ENCODE results near the gene KXD1.
A peak's percentile ranks its signal among the peaks of the same experiment; 100 is the strongest.

Gene KXD1

DNA sequence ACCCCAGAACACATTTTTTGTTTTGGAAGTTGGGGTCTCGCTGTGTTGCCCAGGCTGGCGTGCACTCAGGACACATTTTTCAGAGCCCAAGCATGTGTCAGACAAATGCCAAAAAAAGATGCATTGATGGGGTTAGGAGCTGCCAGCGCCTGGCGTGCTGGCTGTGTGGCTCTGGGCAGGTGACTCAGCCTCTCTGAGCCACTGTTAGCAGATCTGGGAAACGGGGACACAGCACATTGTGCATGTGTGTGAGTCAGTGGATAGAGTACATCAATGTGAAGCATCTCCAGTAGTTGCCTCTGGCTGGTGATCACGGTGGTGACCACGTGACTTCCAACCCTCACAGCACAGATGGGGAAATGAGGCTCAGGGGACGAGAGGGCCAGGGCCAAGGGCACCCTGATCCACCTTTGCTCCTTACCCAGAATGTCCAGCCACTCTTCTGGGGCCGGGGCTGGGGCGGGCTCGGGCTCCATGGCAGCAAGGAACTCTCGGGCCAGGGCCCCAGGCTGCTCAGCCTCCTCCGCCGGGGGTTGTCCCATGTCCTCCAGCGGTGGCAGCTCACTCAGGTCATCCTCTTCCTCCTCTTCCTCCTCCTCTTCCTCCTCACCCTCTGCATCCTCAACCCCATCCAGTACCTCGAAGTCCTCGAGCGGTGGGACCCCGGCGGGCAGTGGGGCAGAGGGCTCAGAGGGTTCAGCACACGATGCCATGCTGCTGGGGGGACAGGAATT, 16.2 kb upstream of the KXD1 start:
- no peak for DNase-seq (ENCODE audit: low read depth in 1 of 2, low spot score in 1 of 2)
- no peak for TF ChIP-seq JUND (IDR thresholded peaks at IDR 0.05; ENCODE audit: low read depth)

DNA sequence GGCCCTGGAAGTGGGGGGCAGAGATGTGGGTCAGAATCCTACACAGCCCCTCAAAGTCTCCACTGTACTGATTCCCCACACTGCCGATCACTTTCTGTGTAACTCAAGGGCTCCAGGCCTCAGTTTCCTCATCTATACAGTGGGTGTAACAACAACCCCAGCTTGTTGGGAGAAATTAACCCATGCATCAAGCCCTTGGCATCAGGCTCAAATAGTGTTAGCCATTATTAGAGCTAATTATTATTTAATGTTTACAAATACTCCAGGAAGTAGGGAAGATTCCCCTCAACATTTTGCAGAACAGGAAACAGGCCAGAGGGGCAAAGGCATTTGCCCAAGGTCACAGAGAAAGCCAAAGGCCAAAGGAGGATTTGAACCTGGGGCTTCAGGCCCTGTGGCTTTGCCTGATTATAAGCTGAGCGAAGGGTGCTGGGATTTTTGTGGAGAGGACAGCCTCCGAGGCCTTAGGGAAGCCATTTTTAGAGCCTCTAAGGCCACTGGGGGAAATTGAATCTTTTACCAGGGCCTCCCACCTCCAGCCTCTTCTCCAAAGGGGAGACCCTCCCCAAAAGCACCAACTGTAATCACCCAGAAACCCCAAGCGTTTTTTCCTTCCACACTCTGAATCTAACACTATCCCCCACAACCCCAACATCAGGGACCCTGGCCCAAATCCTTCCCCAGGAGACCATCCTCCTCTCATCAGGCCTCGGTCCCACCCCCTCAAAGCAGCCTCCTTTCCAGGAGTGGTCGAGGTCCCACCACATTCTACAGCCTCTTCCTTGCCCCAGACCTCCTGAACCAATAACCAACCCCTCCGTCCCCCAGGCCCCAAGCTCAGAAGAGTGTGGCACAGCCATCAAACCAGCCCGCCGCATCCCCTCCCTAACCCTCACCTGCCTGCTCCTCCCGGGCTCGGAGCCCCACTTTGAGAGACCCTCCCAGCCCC, 15.4 kb upstream of the KXD1 start:
- no peak for TF ChIP-seq JUND (IDR thresholded peaks at IDR 0.05; ENCODE audit: low read depth)
- no peak for DNase-seq (ENCODE audit: low read depth in 1 of 2, low spot score in 1 of 2)
- in situ Hi-C loops (cut with HindIII; ENCODE audit: low pct_unique_long_range_greater_than_20kb, low sequenced_read_pairs), result no loop called here

More for the DNA sequence above, 16.2 kb upstream of the KXD1 start:
- in situ Hi-C loops (cut with HindIII; ENCODE audit: low pct_unique_long_range_greater_than_20kb, low sequenced_read_pairs), result no loop called here

DNA sequence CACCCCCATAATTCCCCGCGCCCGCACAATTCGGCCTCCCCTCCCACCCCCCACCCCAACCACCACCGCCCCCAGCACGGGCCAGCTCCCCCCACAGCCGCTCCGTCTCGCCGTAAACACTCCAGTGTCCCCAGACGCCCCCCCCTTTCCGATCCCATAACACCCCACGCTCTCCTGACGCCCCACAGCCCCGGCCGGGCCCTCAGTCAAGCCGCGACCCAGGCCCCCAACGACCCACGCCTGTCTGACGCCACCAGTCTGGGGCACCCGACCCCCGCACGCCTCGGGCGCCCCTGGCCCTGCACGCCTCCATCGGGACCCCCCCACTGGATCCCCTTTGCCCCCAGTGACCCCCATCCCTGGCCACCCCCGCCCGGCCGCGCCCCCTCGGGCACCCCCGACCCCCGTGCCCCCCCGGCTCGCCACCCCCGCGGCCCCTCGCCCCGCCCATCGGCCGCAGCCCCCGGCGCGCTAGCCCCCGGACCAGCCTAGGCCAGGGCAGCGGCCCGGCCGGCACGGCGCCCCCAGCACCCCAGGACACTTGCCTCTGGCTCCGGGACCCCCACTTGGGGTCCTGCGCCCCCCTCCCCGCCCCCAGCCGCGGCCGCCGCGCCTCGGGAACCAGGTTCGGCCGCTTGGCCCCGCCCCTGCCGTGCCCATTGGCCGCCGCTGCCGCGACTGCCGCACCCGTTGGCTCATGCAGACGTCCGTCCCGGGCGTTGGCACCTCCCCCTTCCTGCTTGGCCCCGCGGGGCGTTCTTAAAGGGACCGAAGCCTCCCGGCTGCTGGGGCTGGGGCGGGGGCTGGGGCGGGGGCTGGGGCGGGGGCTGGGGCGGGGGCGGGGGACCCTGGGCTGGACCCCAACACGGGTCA, 14.5 kb upstream of the KXD1 start, which contains the start of gene FKBP8:
TSS of gene FKBP8 (minus strand) at position 633 of the 873 bp plus-strand sequence. CDS start 1,603 bp downstream, outside the sequence.
- no peak for TF ChIP-seq JUND (IDR thresholded peaks at IDR 0.05; ENCODE audit: low read depth)
- peak; percentile 86 to 94 for DNase-seq (ENCODE audit: low read depth in 1 of 2, low spot score in 1 of 2)
- in situ Hi-C loops (cut with HindIII; ENCODE audit: low pct_unique_long_range_greater_than_20kb, low sequenced_read_pairs), result no loop called here

DNA sequence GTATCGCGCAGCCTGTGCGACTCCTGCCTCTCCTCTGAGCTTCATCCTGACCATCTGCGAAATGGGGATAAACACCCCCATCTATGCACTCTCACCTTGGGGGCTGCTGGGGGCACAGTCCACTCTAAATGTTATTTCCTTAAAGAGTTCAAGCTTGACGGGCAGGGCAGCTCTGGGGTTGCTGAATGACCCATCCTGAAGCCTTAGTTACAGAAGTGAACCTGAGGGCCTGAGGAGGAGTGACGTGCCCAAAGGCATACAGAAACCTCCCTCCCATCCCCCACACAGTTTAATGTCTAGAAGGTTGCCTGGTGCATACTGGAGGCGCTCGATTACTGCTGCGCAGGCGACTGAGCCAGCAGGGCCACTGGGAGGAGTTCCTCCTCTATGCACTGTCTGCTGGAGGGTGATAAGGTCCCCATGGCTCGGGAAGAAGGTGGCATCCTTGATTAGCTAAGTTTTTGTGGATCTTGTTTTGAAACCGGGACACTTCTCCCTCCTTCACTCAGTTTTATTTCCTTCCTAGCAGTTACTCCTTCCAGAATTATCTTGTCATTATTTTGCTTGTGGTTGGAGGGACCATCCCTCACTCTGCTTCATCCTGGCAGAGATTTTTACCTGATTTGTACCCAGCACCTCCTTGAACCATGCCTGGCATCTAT, 13.7 kb upstream of the KXD1 start:
- peak; percentile 44 to 86 for DNase-seq (ENCODE audit: low read depth in 1 of 2, low spot score in 1 of 2)
- in situ Hi-C loops (cut with HindIII; ENCODE audit: low pct_unique_long_range_greater_than_20kb, low sequenced_read_pairs), result no loop called here
- TF ChIP-seq JUND (IDR thresholded peaks at IDR 0.05; ENCODE audit: low read depth), result no peak

DNA sequence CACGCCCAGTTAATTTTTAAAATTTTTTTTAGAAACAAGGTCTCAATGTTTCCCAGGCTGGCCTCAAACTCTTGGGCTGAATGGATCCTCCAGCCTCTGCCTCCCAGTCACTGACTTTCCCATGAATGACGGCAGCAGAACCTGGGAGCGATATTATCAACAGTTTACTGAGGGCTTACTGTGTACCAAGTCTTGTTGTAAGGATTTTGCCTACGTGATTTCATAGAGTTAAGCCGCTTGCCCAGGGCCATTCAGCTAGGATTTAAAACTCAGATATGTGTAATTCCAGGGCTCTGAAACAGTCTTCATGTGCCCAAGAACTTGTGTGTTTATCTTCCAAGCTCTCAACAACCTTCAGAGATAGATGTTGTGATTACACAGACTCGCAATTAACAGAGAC, 6.0 kb upstream of the KXD1 start:
- in situ Hi-C loops (cut with HindIII; ENCODE audit: low pct_unique_long_range_greater_than_20kb, low sequenced_read_pairs), result no loop called here
- DNase-seq (ENCODE audit: low read depth in 1 of 2, low spot score in 1 of 2), result peak; percentile 44 to 79
- no peak for TF ChIP-seq JUND (IDR thresholded peaks at IDR 0.05; ENCODE audit: low read depth)

DNA sequence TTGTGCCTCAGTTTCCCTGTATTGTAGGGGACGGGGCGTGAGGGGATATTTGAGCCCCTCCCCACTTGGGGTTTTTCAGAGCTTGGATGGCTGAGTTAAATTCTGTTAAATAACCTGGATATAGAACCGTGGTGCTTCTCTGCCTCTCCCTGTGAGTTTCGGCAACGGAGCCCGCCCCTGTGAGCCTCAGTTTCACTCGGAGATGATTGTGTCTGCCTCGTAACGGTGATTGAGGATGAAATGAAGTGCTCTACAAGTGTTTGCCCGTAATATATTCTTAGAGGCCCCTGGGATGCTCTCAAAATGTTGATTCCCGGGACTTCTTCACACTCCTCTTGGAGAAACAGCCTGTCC, 509 bp downstream of the KXD1 start:
- TF ChIP-seq JUND (IDR thresholded peaks at IDR 0.05; ENCODE audit: low read depth), result no peak
- in situ Hi-C loops (cut with HindIII; ENCODE audit: low pct_unique_long_range_greater_than_20kb, low sequenced_read_pairs), result no loop called here
- no peak for DNase-seq (ENCODE audit: low read depth in 1 of 2, low spot score in 1 of 2)

DNA sequence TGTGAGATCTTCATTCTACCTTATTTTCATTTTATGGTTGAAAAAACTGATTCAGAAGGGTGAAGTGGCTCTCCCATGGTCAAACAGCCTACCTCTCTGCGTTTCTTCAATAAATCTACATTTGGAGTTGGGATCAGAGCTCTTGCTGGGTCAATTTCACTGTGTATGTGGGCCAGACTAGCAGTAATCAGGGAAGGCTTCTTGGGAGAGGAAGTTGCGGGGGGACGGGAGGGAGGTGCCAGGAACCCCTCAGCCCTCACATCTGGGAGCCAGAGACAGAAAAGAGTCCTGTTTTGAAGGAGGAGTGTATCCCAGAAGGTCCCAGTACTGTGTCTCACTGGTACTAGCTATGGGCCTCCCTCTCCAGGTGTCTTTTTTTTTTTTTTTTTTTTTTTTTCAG, 934 bp downstream of the KXD1 start:
- no peak for TF ChIP-seq JUND (IDR thresholded peaks at IDR 0.05; ENCODE audit: low read depth)
- in situ Hi-C loops (cut with HindIII; ENCODE audit: low pct_unique_long_range_greater_than_20kb, low sequenced_read_pairs), result no loop called here
- DNase-seq (ENCODE audit: low read depth in 1 of 2, low spot score in 1 of 2), result no peak

DNA sequence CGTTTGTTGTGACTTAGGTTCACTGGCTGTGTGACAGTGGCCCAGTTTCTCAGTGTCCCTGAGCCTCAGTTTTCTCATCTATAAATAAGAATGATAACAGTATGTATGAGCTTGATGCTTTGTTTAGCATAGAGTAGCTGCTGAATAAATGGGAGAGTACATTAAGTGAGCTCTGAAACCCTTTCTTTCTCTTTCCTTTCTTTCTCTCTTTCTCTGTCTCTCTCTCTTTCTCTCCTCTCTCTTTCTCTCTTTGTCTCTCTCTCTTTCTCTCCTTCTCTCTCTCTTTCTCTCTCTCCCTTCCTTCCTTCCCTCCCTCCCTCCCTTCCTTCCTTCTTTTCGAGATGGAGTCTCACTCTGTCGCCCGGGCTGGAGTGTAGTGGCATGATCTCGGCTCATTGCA, 2.0 kb downstream of the KXD1 start:
- no peak for DNase-seq (ENCODE audit: low read depth in 1 of 2, low spot score in 1 of 2)
- in situ Hi-C loops (cut with HindIII; ENCODE audit: low pct_unique_long_range_greater_than_20kb, low sequenced_read_pairs), result no loop called here
- TF ChIP-seq JUND (IDR thresholded peaks at IDR 0.05; ENCODE audit: low read depth), result no peak

DNA sequence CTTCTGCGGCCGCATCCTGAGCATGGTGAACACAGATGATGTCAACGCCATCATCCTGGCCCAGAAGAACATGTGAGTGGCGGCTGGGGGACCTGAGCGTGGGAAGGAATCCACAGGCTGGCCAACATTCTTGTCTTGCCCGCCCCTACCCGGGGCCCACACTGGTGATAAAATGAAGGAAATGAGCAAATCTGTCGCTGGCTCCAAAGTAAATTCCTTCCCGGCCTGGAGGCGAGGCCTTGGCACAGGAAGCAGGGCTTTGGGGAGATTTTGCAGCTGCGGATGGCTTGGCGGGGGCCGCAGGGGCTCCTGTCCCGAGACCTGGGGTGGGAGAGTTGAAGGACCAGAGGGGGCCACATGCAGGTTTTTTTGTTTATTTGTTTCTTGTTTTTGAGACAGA, 4.4 kb downstream of the KXD1 start:
- in situ Hi-C loops (cut with HindIII; ENCODE audit: low pct_unique_long_range_greater_than_20kb, low sequenced_read_pairs), result no loop called here
- DNase-seq (ENCODE audit: low read depth in 1 of 2, low spot score in 1 of 2), result no peak
- TF ChIP-seq JUND (IDR thresholded peaks at IDR 0.05; ENCODE audit: low read depth), result no peak

DNA sequence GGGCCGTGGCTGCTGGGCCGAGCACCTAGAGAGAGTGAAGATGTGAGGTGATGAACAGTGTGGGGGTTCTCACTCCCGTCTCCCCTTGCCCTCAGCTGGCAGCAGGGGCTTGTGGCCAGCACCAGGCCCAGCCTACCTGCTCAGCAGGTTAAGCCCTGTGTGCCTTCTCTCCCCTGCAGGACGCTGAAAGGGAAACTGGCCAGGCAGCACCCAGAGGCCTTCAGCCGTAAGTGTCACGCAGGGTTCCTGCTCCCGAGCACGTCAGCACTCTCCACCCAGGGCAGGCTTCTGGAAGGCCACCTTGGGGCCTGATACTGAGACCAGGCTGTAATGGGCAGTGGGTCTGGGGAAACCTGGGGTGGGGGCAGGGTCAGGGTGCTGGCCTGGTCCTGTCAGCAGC, 9.3 kb downstream of the KXD1 start:
- TF ChIP-seq JUND (IDR thresholded peaks at IDR 0.05; ENCODE audit: low read depth), result no peak
- in situ Hi-C loops (cut with HindIII; ENCODE audit: low pct_unique_long_range_greater_than_20kb, low sequenced_read_pairs), result no loop called here
- DNase-seq (ENCODE audit: low read depth in 1 of 2, low spot score in 1 of 2), result no peak

DNA sequence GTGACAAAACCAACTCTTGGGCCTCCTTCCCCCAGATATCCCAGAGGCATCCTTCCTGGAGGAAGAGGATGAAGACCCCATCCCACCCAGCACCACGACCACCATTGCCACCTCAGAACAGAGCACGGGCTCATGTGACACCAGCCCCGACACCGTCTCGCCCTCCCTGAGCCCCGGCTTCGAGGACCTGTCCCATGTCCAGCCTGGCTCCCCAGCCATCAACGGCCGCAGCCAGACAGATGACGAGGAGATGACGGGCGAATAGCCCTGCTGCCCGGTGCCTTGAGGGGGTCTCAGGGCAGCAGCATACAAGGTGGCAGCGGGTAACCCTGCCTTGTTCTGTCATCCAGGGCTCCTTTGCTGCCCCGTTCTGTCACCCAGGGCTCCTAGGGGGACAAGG, 10.7 kb downstream of the KXD1 start:
- TF ChIP-seq JUND (IDR thresholded peaks at IDR 0.05; ENCODE audit: low read depth), result no peak
- in situ Hi-C loops (cut with HindIII; ENCODE audit: low pct_unique_long_range_greater_than_20kb, low sequenced_read_pairs), result no loop called here
- DNase-seq (ENCODE audit: low read depth in 1 of 2, low spot score in 1 of 2), result no peak

Measured in T47D (cell line).